MCF 10A (cell line): ENCODE results near the gene GPS1. TPM values are rescaled to one million over a fixed set of nuclear protein-coding genes. Genes with fewer than 3 reads are reported as not detected.

ENCODE experiments used
- BruUV-seq: library from RNA; stranded (reverse); fragments of 400-500 nt; replicated peaks from 2 replicates; lab custom pipeline; 2021; lab: Mats Ljungman, UMichigan
- CTCF ChIA-PET: fragments of 300-600 bp; sonication (Branson Sonifier 250); formaldehyde crosslinking; extraction: SDS; loops from one replicate; lab custom pipeline; 2021; ENCODE audit warnings: antibody characterized with exemption, inconsistent platforms; lab: Yijun Ruan, JAX
- POLR2A ChIA-PET: fragments of 300-600, 350-650 bp; sonication (Branson Sonifier 250); formaldehyde crosslinking; extraction: SDS; loops from one replicate; lab custom pipeline; 2020; ENCODE audit warnings: antibody characterized with exemption, inconsistent platforms; lab: Yijun Ruan, JAX
- DNase-seq: peaks from one replicate; pipeline ENCODE4 v3.0.0-alpha.2; 2018; ENCODE audit not compliant: unreplicated experiment
- H3K27ac Mint-ChIP-seq: one replicate; pipeline ENCODE4 v1.8.0; 2022; ENCODE audit warnings: mild to moderate bottlenecking, low read depth, mixed read lengths; ENCODE audit not compliant: unreplicated experiment
- H3K27me3 Mint-ChIP-seq: one replicate; pipeline ENCODE4 v1.8.0; 2022; ENCODE audit warnings: mixed read lengths; ENCODE audit not compliant: insufficient read depth, unreplicated experiment
- H3K36me3 Mint-ChIP-seq: one replicate; pipeline ENCODE4 v1.8.0; 2022; ENCODE audit warnings: mild to moderate bottlenecking, moderate library complexity, mixed read lengths; ENCODE audit not compliant: insufficient read depth, unreplicated experiment
- H3K4me1 Mint-ChIP-seq: one replicate; pipeline ENCODE4 v1.8.0; 2022; ENCODE audit warnings: mixed read lengths; ENCODE audit not compliant: insufficient read depth, unreplicated experiment
- H3K4me3 Mint-ChIP-seq: one replicate; pipeline ENCODE4 v1.8.0; 2022; ENCODE audit warnings: mild to moderate bottlenecking, moderate library complexity, mixed read lengths; ENCODE audit not compliant: unreplicated experiment
- H3K9me3 Mint-ChIP-seq: one replicate; pipeline ENCODE4 v1.8.0; 2022; ENCODE audit warnings: mixed read lengths; ENCODE audit not compliant: unreplicated experiment
- intact Hi-C: fragments of 100-400 bp; cut with micrococcal nuclease; formaldehyde crosslinking; loops from 2 replicates; pipeline ENCODE4 v1.14.1; 2022
- total RNA-seq: library from RNA; stranded (reverse); gene quantifications from 2 replicates; pipeline ENCODE4 v1.2.3, GENCODE V29; 2022
- TF ChIP-seq, protein P1 (sequence below): fragments of 200-600 bp; IDR thresholded peaks from one replicate; pipeline ENCODE4 v1.8.0; 2022; ENCODE audit warnings: antibody characterized with exemption, mild to moderate bottlenecking; ENCODE audit not compliant: unreplicated experiment

The GPS1 gene
- total RNA-seq, 1 experiment from 2014 or later, result 100 TPM

DNA sequence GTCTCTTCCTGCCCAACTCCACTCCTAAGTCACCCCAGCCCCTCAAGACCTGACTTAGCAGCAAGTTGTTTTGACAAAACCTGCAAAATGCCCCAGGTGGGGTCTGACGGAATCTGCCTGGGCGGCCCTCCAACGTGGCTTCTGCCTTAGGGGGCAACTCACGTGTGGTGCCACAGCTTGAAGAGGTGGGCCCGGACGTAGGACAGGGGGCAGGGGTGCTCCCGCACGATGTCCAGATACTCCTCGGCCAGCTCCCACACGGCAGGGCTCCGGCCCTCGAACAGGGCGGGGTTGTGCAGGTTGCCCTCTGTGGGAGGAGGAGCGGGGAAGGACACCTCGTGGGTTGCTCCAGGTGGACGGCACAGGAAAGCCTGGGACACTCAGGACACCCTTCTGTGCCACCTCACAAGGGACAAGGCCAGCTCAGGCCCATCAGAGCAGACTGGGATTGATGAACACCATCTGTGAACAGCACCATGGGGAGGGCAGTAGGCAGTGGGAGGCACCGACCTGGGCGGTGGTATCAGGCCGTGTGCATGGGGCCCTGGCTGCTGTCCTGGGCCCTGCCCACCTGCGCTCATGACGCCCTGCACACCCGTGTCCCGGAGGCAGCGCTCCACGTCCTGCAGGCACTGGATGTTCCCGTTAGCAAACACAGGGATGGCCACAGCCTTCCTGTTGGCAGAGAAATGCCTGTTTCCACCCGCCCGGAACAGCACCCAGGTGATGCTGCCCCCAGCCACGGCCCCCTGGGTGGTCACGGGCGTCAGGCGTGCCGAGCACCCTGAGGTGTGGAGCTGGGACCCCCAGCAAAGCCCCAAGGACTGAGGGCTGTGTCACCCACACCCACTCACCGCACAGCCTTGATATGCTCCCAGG lies 9.6 kb downstream of the GPS1 start:
- Mint-ChIP-seq H3K4me3 (no peak overlapping the region), H3K9me3 (no peaks in the 10 kb centered on the region), H3K36me3 (peaks cover 33% of the 10 kb centered on the region), H3K27me3 (no peaks in the 10 kb centered on the region), H3K4me1 (no peaks in the 10 kb centered on the region), H3K27ac (no peak overlapping the region)
- BruUV-seq, result no TSS peak
- POLR2A ChIA-PET, result interaction anchor here (1.0 kb wide), 1 partner anchor 24 kb away, joined by 3 read pairs; the partner anchor contains the start of gene DCXR
- intact Hi-C loops, result no loop called here
- no peak for DNase-seq
- CTCF ChIA-PET, result no interaction called here
- TF ChIP-seq, protein P1, sequence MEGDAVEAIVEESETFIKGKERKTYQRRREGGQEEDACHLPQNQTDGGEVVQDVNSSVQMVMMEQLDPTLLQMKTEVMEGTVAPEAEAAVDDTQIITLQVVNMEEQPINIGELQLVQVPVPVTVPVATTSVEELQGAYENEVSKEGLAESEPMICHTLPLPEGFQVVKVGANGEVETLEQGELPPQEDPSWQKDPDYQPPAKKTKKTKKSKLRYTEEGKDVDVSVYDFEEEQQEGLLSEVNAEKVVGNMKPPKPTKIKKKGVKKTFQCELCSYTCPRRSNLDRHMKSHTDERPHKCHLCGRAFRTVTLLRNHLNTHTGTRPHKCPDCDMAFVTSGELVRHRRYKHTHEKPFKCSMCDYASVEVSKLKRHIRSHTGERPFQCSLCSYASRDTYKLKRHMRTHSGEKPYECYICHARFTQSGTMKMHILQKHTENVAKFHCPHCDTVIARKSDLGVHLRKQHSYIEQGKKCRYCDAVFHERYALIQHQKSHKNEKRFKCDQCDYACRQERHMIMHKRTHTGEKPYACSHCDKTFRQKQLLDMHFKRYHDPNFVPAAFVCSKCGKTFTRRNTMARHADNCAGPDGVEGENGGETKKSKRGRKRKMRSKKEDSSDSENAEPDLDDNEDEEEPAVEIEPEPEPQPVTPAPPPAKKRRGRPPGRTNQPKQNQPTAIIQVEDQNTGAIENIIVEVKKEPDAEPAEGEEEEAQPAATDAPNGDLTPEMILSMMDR, result no peak

DNA sequence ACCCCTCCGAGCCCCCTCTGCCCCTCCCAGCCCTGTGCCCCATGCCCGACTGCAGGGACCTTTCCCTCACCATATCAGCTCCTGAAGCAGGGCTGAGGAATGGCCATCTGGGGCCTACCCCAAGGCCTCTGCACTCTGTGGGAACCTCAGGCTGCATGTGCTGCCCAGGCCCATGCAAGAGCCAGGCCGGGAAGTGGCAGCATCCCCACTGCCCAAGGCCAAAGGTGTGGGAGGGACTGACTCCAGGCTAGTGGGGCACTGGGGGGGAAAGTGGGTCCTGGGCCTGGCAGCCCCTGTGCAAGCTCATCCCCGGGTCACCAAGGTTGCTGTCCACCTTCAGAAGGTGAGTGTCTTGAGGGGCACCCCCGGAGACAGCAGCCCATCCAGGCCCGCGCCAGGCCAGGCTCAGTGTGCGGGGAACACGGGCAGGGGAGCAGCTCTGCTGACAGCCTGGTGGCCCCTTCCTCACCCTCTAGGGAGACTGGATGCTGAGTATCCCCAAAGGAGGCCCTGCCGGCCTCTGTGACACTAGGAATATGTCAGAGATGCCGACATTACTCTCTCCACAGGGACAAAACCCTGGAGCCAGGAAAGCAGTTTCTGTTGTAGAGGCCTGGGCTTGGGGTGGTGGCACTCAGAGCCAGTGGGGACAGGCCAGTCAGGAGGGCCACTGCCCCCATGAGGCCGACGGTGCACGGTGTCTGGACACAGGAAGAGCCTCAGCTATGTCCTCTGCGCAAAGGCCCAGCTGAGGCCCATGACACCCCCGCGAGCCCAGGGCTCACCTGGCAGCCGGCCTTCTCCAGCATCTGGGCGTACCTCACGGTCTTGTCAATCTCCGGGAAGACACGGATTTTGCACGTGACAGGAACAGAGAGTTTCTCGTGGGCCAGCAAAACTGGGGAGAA lies 10.6 kb downstream of the GPS1 start:
- no peaks in the 10 kb centered on the region for H3K4me1 Mint-ChIP-seq
- no peaks in the 10 kb centered on the region for H3K9me3 Mint-ChIP-seq
- BruUV-seq, result no TSS peak
- peaks cover 27% of the 10 kb centered on the region for H3K36me3 Mint-ChIP-seq
- no peaks in the 10 kb centered on the region for H3K27me3 Mint-ChIP-seq
- no peak for DNase-seq
- H3K27ac Mint-ChIP-seq, result no peak overlapping the region
- TF ChIP-seq, protein P1, result no peak
- POLR2A ChIA-PET, result interaction anchor here (1.0 to 1.8 kb wide), 2 partner anchors 8 to 25 kb away, joined by 3 to 4 read pairs; partner anchors contain the start of gene DCXR
- no peak overlapping the region for H3K4me3 Mint-ChIP-seq
- intact Hi-C loops, result no loop called here
- CTCF ChIA-PET, result interaction anchor here (1.1 kb wide), 1 partner anchor 71 kb away, joined by 5 read pairs; no protein-coding TSS in a partner anchor

DNA sequence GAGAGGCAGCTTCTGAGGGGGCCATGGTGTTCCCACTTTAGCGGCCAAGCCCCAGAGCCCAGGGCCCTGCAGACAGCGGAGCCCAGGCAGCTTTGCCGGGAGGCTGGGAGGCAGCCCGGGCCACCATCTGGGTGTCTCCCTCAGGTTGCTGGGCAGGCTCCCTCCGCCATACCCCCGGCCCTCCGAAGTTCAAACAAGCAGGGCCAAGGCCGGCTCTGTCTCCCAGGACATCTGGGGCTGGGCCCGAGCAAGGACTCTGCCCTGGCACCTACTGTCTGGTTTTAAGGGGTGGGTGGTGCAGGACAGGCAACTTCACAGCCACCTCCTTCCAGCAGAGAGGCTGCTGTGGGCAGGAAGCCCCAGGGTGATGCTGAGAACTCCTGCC lies 11.3 kb downstream of the GPS1 start:
- Mint-ChIP-seq H3K4me1 (no peaks in the 10 kb centered on the region), H3K4me3 (no peak overlapping the region), H3K27me3 (no peaks in the 10 kb centered on the region), H3K36me3 (peaks cover 21% of the 10 kb centered on the region), H3K27ac (no peak overlapping the region), H3K9me3 (no peaks in the 10 kb centered on the region)
- intact Hi-C loops, result no loop called here
- POLR2A ChIA-PET, result interaction anchor here (1.8 kb wide), 1 partner anchor 9 kb away, joined by 4 read pairs; no protein-coding TSS in a partner anchor
- CTCF ChIA-PET, result interaction anchor here (1.1 kb wide), 1 partner anchor 72 kb away, joined by 5 read pairs; no protein-coding TSS in a partner anchor
- BruUV-seq, result no TSS peak
- TF ChIP-seq, protein P1, result no peak
- no peak for DNase-seq
